ENCODE results near the gene ATXN7.

ATXN7 gene

DNA sequence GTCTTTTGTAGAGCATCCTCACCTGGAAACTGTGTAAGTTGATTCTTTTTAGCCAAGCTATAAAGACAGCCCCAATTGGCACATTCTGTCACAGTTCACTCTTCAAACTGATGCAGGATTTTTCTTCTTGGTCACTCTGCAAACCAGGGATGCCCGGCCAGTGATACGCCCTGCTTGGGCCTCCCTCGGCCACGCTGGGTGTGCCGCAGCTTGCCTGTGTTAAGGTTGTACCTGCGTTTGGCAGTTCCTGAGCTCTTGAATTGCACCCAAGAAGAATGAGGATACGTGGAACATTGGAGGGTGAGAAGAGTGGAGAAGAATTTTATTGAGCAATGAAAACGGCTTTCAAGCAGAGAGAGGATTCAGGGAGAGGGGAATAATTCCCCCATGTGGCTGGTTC, 109.7 kb downstream of the ATXN7 start:
- H4K20me1 ChIP-seq (ENCODE audit: insufficient read depth, low read length, poor library complexity, severe bottlenecking): peaks cover 86% of the 10 kb centered on the region
- H3K79me2 ChIP-seq (ENCODE audit: insufficient read depth, low read length): peaks cover 96% of the 10 kb centered on the region
- peaks cover 11% of the 10 kb centered on the region; the same call in 1 of the 2 replicates for H3K36me3 ChIP-seq (ENCODE audit: insufficient read depth, low read length)
- no peaks in the 10 kb centered on the region for H3K9me3 ChIP-seq (ENCODE audit: insufficient read depth, low read depth, low read length)
- no peak overlapping the region for H2AFZ ChIP-seq (ENCODE audit: low read length)
- peaks cover 6% of the 10 kb centered on the region; the same call in 1 of the 2 replicates for H3F3A ChIP-seq (ENCODE audit: low read depth)
- H3K4me3 ChIP-seq (ENCODE audit: low read length, poor library complexity, severe bottlenecking): no peak overlapping the region
- peaks cover 59% of the 10 kb centered on the region for H3K4me1 ChIP-seq (ENCODE audit: insufficient read depth, low read length, poor library complexity, severe bottlenecking)
- TF ChIP-seq CTCF (conservative IDR thresholded peaks at IDR 0.05; ENCODE audit: low read length) (no peak), EZH2phosphoT487 (IDR thresholded peaks at IDR 0.05; ENCODE audit: borderline replicate concordance) (no peak)
- H3K9ac ChIP-seq (ENCODE audit: low read depth, low read length, poor library complexity, severe bottlenecking): no peak overlapping the region
- no peaks in the 10 kb centered on the region for H3K9me2 ChIP-seq (replicated peaks; ENCODE audit: low read depth, low read length)
- H3K27me3 ChIP-seq (ENCODE audit: insufficient read depth, low read length, poor library complexity, severe bottlenecking): no peaks in the 10 kb centered on the region
- peak overlapping the region; percentile 36 for H3K4me2 ChIP-seq (ENCODE audit: low read depth, low read length, poor library complexity, severe bottlenecking)

GRCh38 chr3:63974451-63974850, 110.8 kb downstream of the ATXN7 start:
- Histone ChIP-seq H3K4me3 (ENCODE audit: low read length, poor library complexity, severe bottlenecking) (no peak overlapping the region), H3K9ac (ENCODE audit: low read depth, low read length, poor library complexity, severe bottlenecking) (no peak overlapping the region), H3K9me2 (replicated peaks; ENCODE audit: low read depth, low read length) (no peaks in the 10 kb centered on the region), H3F3A (ENCODE audit: low read depth) (no peaks in the 10 kb centered on the region), H3K9me3 (ENCODE audit: insufficient read depth, low read depth, low read length) (no peaks in the 10 kb centered on the region), H4K20me1 (ENCODE audit: insufficient read depth, low read length, poor library complexity, severe bottlenecking) (peaks cover 87% of the 10 kb centered on the region), H3K36me3 (ENCODE audit: insufficient read depth, low read length) (peaks cover 11% of the 10 kb centered on the region; the same call in 1 of the 2 replicates), H2AFZ (ENCODE audit: low read length) (no peak overlapping the region), H3K4me2 (ENCODE audit: low read depth, low read length, poor library complexity, severe bottlenecking) (no peak overlapping the region), H3K27me3 (ENCODE audit: insufficient read depth, low read length, poor library complexity, severe bottlenecking) (no peaks in the 10 kb centered on the region), H3K4me1 (ENCODE audit: insufficient read depth, low read length, poor library complexity, severe bottlenecking) (peaks cover 59% of the 10 kb centered on the region), H3K79me2 (ENCODE audit: insufficient read depth, low read length) (peaks cover 92% of the 10 kb centered on the region)
- no peak for TF ChIP-seq EZH2phosphoT487 (IDR thresholded peaks at IDR 0.05; ENCODE audit: borderline replicate concordance)
- no peak for TF ChIP-seq CTCF (conservative IDR thresholded peaks at IDR 0.05; ENCODE audit: low read length)

DNA sequence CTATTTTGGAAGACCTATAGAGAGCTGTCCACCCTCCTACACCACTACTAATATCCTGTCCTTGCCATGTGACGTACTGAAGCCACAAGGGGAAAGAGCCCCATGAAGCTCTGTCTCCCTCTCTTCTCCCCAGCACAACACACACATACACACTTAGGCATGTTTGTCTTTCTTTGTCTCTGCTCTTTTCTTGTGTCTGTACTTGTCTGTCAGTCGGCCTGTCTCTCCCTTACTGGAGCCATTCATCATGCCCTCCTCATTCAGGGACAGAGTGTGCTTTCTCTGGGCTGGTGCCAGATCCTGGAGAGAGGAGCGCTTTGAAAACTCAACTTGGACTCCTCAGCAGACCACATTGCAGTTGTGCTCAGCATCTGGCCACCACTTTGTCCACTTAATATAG, 112.1 kb downstream of the ATXN7 start:
- H3K9me3 ChIP-seq (ENCODE audit: insufficient read depth, low read depth, low read length): no peaks in the 10 kb centered on the region
- no peak overlapping the region for H3K4me3 ChIP-seq (ENCODE audit: low read length, poor library complexity, severe bottlenecking)
- no peaks in the 10 kb centered on the region for H3K9me2 ChIP-seq (replicated peaks; ENCODE audit: low read depth, low read length)
- TF ChIP-seq EZH2phosphoT487 (IDR thresholded peaks at IDR 0.05; ENCODE audit: borderline replicate concordance) (no peak), CTCF (conservative IDR thresholded peaks at IDR 0.05; ENCODE audit: low read length) (no peak)
- H3F3A ChIP-seq (ENCODE audit: low read depth): no peaks in the 10 kb centered on the region
- peaks cover 52% of the 10 kb centered on the region for H3K4me1 ChIP-seq (ENCODE audit: insufficient read depth, low read length, poor library complexity, severe bottlenecking)
- peak overlapping the region; percentile 4 for H3K4me2 ChIP-seq (ENCODE audit: low read depth, low read length, poor library complexity, severe bottlenecking)
- peaks cover 91% of the 10 kb centered on the region for H3K79me2 ChIP-seq (ENCODE audit: insufficient read depth, low read length)
- no peaks in the 10 kb centered on the region for H3K27me3 ChIP-seq (ENCODE audit: insufficient read depth, low read length, poor library complexity, severe bottlenecking)
- H4K20me1 ChIP-seq (ENCODE audit: insufficient read depth, low read length, poor library complexity, severe bottlenecking): peaks cover 89% of the 10 kb centered on the region
- H2AFZ ChIP-seq (ENCODE audit: low read length): no peak overlapping the region
- peaks cover 21% of the 10 kb centered on the region for H3K36me3 ChIP-seq (ENCODE audit: insufficient read depth, low read length)
- no peak overlapping the region for H3K9ac ChIP-seq (ENCODE audit: low read depth, low read length, poor library complexity, severe bottlenecking)

Data from Loucy (cell line).